Activated T-cell treated with anti-CD3 and anti-CD28 coated beads for 4 hours (primary cell): ENCODE data around the gene ZC3H12A.
"Not testable (repeated sequence)": the region's sequence is repeated elsewhere in the genome, so short reads cannot be mapped to it uniquely, and the experiment has no call there.

ENCODE experiments used
- DNase-seq: peaks from one replicate; pipeline ENCODE4 v3.0.0-alpha.2; 2020

ZC3H12A gene

DNA sequence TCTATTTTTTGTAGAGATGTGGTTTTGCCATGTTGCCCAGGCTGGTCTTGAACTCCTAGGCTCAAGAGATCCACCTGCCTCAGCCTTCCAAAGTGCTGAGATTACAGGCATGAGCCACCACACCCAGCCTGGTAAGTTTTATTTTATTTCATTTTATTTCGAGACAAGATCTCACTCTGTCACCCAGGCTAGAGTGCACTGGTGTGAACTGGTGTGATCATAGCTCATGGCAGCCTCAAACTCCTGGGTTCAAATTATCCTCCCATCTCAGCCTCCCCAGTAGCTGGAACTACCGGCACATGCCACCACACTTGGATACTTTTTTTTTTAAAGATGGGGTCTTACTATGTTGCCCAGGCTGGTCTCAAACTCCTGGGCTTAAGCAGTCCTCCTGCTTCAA is 28.4 kb downstream of the ZC3H12A start:
- not testable (repeated sequence) for DNase-seq

DNA sequence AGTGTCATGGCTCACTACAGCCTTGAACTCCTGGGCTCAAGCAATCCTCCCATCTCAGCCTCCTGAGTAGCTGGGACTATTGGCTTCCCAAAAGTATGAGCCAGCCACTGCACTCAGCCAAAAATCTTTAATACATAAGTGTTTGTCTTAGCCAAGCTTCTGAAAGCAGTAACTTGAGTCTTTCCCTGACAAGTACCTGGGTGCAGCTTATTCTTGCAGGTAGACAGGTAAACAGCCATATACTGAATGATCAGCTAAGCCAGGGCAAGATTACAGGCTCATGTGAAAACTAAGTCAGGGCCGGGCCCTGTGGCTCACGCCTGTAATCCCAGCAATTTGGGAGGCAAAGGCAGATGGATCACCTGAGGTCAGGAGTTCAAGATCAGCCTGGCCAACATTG is 32.4 kb downstream of the ZC3H12A start:
- DNase-seq, result no peak

DNA sequence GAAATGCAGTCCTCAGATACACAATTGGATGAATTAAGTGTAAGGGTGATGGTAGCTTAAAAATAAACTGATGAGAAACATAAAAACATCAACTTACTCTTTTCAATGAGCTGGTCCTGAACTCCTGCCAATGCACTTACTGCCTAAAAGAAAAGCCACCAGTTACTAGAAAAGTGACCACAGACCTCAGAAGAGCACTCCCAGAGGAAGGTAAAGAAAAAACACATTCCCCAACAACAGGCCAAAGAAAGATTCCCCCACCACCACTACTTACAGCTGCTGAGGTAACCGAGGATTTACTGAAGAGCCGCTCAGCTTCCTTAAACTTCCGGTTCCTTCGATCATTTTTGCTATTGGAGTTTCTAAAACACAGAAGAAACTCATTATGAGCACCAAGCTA is 34.8 kb downstream of the ZC3H12A start:
- no peak for DNase-seq

DNA sequence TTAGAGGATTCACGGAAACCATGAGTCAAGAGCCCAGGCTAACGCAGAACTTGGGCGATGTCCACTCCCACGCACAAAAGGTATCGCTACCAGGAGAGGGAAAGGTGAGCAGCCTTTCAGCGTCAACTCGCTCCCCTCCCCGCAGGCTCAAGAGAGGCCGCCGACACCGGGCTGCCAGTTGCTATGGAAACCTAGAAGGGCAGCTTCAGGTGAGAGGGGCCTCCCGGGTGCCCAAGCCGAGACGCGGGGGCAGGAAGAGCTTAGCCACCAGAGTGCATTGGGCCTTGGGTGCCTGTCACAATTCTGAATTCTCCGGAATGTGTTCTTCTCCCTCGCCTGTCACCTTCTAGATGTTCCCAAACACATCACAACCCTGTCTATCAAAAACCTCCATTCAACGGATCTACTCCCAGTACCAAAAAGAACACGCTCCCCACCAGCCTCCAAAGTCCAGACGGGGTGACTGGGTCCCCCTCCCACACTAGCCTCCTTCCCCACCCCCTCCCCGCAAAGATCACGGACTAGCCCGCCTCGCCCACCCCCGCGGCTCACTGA is 39.5 kb downstream of the ZC3H12A start:
- peak; percentile 58 for DNase-seq

DNA sequence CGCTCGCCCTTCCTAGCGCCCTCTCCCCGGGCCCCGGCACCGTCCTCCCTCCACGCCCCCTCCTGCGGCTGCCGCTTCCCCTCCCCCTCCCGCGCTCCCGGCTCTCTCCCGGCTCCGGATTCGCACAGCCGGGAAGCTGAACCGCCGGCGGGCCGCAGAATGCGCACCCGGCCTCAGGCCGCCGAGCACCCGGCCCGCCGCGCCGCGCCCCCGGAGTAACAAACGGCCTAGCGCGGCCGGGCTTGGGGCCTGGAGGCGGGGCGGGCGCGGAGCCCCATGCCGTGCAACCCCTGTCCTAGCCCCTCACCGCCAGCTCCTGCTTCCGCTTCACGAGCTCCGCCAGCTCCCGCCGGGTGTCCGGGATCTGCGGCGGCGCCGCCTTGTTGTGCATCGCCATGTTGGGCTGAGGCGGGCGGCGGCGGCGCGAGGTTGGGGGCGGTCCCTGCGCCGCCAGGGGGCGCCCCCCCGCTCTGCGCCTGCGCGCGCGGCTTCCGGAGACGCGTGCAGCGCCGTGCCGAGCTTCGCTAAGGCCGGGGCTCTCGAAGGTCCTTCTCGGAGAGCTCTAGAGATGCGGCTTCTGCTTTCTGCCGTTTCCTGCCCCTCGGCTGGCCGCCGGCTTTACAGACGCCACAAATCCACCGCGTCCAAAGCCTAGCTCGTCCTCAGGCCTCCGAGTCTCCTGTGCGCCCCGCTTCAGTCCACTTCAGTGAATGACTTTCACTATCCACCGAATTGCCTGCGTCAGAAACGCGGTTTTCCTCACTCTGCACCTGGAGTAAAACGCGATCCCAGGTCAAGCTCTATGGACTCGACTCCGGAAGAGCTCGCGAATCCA is 40.2 kb downstream of the ZC3H12A start, which contains the start of gene MEAF6:
TSS of gene MEAF6 (minus strand) at position 417 of the 835 bp plus-strand sequence. CDS start at position 397, 20 bp downstream.
- peak; percentile 75 for DNase-seq

DNA sequence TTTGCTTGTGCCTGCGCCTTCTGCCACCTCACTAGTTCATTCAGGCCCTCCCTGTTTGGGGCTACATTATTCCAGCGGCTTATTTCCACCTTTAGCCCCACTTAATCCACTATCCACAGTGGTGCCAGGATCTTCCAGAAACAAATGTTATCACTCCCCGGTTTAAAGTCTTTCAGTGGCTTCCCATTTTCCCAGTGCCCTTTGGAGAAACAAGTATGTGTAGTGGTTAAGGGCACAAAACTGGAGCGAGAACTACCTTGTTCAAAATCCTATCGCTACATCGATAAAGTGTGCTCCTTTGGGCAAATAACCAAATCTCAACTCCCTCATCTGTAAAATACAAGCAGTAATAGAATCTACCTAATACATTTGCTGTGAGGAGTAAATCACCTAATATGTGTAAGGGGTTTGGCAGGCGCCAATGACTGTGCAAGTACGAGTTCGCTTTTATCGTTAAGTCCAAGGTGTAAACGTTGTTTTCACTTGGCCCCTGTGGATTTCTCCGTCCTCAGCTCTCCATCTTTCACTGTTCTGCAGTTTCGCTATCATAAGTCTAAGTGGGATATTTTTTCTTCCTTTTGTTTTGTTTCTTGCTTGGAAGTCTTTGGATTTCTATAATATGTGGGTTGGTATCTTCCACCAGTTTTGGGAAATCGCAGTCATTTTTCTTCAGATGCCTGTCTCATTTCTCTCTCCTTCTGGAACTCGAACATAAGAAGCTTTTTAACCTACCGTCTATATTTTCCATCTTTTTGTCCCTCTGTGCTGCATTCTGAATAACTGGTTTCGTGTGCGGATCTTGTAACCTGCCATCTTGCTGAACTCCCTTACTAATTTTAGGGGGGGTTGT is 41.0 kb downstream of the ZC3H12A start:
- no peak for DNase-seq

DNA sequence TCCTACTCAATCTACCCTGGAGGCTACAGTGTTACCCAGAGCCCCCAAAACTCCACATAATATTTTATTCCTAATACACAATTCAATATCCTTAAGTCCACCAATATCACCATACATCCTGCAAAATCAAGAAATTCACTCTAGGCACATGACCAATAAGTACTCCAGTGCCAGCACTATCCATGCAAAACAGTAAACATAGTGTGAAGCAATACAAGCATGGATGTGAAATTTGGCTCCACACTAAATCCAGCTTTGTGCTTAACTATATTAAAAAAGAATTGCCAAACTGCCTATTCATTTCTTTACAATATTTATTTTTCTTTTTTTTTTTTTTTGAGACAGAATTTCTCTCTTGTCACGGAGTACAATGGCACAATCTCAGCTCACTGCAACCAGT is 43.2 kb downstream of the ZC3H12A start:
- DNase-seq, result no peak

DNA sequence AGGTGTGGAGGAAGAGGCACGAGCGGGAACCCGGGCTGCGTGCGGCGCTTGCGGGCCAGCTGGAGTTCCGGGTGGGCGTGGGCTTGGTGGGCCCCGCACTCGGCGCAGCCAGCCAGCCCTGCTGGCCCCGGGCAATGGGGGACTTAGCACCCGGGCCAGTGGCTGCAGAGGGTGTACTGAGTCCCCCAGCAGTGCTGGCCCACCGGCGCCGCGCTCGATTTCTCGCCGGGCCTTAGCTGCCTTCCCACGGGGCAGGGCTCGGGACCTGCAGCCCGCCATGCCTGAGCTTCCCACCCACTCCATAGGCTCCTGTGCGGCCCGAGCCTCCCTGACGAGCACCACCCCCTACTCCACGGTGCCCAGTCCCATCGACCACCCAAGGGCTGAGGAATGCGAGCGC is 43.9 kb downstream of the ZC3H12A start:
- DNase-seq, result not testable (repeated sequence)

DNA sequence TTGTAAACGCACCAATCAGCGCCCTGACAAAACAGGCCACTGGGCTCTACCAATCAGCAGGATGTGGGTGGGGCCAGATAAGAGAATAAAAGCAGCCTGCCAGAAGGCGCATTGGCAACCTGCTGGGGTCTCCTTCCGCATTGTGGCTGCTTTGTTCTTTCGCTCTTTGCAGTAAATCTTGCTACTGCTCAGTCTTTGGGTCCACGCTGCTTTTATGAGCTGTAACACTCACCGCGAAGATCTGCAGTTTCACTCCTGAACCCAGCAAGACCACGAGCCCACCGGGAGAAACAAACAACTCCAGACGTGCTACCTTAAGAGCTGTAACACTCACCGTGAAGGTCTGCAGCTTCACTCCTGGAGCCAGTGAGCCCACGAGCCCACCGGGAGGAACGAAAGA is 44.5 kb downstream of the ZC3H12A start:
- peak; percentile 16 for DNase-seq

DNA sequence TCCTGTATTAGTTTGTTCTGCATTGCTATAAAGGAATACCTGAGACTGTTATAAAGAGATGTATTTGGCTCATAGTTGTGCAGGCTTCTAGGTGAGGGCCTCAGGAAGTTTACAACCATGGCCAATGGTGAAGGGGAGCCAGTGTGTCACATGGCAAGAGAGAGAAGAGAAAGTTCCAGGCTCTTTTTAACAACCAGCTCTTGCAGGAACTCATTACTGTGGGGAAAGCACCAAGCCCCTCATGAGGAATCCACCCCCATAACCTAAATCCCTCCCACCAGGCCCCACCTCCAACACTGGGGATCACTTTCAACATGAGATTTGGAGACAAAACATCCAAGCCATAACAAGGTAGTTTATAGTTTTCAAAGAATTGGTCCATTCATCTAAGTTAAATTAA is 45.2 kb downstream of the ZC3H12A start:
- no peak for DNase-seq

DNA sequence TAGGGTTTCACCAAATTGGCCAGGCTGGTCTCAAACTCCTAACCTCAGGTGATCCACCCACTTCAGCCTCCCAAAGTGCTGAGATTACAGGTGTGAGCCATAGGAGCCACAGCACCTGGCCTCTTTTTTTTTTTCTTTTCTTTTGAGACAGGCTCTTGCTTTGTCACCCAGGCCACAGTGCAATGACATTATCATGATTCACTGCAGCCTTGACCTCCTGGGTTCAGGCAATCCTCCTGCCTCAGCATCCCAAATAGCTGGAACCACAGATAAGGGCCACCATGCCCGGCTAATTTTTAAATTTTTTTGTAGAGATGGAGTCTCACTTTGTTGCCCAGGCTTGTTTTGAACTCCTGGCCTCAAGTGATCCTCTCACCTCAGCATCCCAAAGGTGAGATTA is 55.5 kb downstream of the ZC3H12A start:
- not testable (repeated sequence) for DNase-seq

DNA sequence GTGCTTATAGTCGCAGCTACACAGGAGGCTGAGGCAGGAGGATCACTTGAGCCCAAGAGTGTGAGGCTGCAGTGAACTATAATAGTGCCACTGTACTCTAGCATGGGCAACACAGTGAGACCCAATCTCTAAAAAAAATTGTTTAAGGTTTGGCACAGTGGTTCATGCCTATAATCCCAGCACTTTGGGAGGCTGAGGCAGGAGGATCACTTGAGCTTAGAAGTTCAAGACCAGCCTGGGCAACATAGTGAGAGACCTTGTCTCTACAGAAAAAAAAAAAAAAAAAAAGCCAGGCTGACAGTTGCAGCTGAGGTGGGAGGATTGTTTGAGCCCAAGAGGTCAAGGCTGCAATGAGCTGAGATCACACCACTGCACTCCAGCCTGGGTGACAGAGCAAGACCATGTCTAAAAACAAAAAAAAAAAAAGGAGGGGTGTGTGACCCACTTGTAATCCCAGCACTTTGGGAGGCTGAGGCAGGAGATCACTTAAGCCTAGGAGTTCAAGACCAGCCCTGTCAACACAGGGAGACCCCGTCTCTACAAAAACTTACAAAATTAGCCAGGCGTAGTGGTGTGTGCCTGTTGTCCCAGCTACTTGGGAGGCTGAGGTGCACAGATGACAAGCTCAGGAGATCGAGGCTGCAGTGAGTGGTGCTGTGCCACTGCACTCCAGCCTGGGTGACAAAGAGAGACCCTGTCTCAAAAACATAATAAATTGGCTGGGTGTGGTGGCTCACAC is 58.2 kb downstream of the ZC3H12A start:
- DNase-seq, result not testable (repeated sequence)

DNA sequence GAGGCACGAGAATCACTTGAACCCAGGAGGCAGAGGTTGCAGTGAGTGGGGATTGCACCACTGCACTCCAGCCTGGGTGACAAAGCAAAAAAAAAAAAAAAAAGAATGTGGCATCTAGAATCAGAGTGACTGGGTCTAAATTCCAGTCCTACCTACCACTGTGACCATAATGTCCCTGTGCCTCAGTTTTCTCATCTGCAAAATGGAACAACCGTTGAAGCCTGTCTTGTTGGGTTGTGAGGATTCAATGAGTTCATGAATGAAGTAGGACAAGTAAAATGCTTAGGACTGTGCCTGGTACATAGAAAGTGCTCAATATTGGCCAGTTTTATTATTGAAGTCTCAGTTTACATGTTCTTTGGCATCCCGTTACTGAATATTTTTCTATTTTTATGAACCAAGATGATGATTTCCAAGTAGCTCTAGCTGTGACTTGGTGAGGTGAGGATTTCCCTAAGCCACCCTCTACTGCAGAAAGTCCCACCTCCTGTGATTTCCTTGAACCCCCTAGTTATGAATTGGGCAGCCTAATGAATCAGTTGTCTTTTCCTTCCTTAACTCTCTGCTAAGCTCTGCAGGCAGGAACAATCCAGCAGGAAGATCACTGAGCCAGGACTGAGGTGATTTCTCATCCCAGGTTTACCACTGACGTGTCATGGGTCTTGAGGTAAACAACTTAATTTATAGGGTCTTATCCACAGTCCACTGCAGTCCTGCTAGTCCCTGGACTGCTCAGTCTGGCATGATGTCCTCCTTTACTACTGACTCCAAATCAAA is 59.1 kb downstream of the ZC3H12A start:
- DNase-seq, result no peak
